IPS-15b (cell line): Measurements from ENCODE around the gene SETD6.
"Not testable (repeated sequence)": the region's sequence is repeated elsewhere in the genome, so short reads cannot be mapped to it uniquely, and the experiment has no call there.

Experiments used
- H3K27me3 ChIP-seq: one replicate; pipeline ENCODE4 v1.6.1; 2013; ENCODE audit warnings: low read length; ENCODE audit not compliant: control insufficient read depth, insufficient read depth
- H3K36me3 ChIP-seq: one replicate; pipeline ENCODE4 v1.6.1; 2013; ENCODE audit warnings: low read length; ENCODE audit not compliant: control insufficient read depth, insufficient read depth
- H3K4me1 ChIP-seq: one replicate; pipeline ENCODE4 v1.6.1; 2013; ENCODE audit warnings: mild to moderate bottlenecking, low read length; ENCODE audit not compliant: control insufficient read depth, insufficient read depth
- H3K4me3 ChIP-seq: one replicate; pipeline ENCODE4 v1.5.1; 2013; ENCODE audit warnings: low read depth, low read length
- H3K9ac ChIP-seq: one replicate; pipeline ENCODE4 v1.6.1; 2013; ENCODE audit warnings: low read depth, mild to moderate bottlenecking, low read length
- H3K9me3 ChIP-seq: one replicate; pipeline ENCODE4 v1.6.1; 2013; ENCODE audit warnings: mild to moderate bottlenecking, low read length; ENCODE audit not compliant: control insufficient read depth, insufficient read depth

SETD6 gene

GRCh38 chr16:58481226-58481869, 34.0 kb upstream of the SETD6 start:
- Histone ChIP-seq H3K4me1 (no peaks in the 10 kb centered on the region), H3K36me3 (no peaks in the 10 kb centered on the region), H3K27me3 (no peaks in the 10 kb centered on the region), H3K9ac (no peak overlapping the region), H3K9me3 (no peaks in the 10 kb centered on the region), H3K4me3 (no peak overlapping the region)

GRCh38 chr16:58481931-58482330, 33.4 kb upstream of the SETD6 start:
- no peak overlapping the region for H3K4me3 ChIP-seq
- no peak overlapping the region for H3K9ac ChIP-seq
- no peaks in the 10 kb centered on the region for H3K9me3 ChIP-seq
- H3K27me3 ChIP-seq: no peaks in the 10 kb centered on the region
- H3K36me3 ChIP-seq: no peaks in the 10 kb centered on the region
- no peaks in the 10 kb centered on the region for H3K4me1 ChIP-seq

GRCh38 chr16:58485184-58485887, 30.0 kb upstream of the SETD6 start:
- H3K4me3 ChIP-seq: no peak overlapping the region
- H3K9ac ChIP-seq: no peak overlapping the region
- no peaks in the 10 kb centered on the region for H3K4me1 ChIP-seq
- H3K27me3 ChIP-seq: no peaks in the 10 kb centered on the region
- H3K36me3 ChIP-seq: no peaks in the 10 kb centered on the region
- H3K9me3 ChIP-seq: no peaks in the 10 kb centered on the region

GRCh38 chr16:58487566-58488351, 27.6 kb upstream of the SETD6 start:
- H3K27me3 ChIP-seq: no peaks in the 10 kb centered on the region
- no peak overlapping the region for H3K4me3 ChIP-seq
- no peak overlapping the region for H3K9ac ChIP-seq
- no peaks in the 10 kb centered on the region for H3K4me1 ChIP-seq
- no peaks in the 10 kb centered on the region for H3K36me3 ChIP-seq
- H3K9me3 ChIP-seq: no peaks in the 10 kb centered on the region

- Histone ChIP-seq H3K27me3 (no peaks in the 10 kb centered on the region), H3K4me3 (no peak overlapping the region), H3K9me3 (no peaks in the 10 kb centered on the region), H3K9ac (no peak overlapping the region), H3K36me3 (no peaks in the 10 kb centered on the region), H3K4me1 (no peaks in the 10 kb centered on the region)
These were observed 26.8 kb upstream of the SETD6 start for GRCh38 chr16:58488531-58488930.

GRCh38 chr16:58490065-58490464, 25.3 kb upstream of the SETD6 start:
- Histone ChIP-seq H3K4me1 (no peaks in the 10 kb centered on the region), H3K9ac (no peak overlapping the region), H3K9me3 (no peaks in the 10 kb centered on the region), H3K27me3 (no peaks in the 10 kb centered on the region), H3K4me3 (no peak overlapping the region), H3K36me3 (no peaks in the 10 kb centered on the region)

- not testable (repeated sequence) for H3K36me3 ChIP-seq, H3K9ac ChIP-seq, H3K9me3 ChIP-seq
These were observed 24.8 kb upstream of the SETD6 start for GRCh38 chr16:58490539-58490938.

GRCh38 chr16:58492066-58492465, 23.3 kb upstream of the SETD6 start:
- Histone ChIP-seq H3K9me3 (no peaks in the 10 kb centered on the region), H3K4me1 (peaks cover 4% of the 10 kb centered on the region), H3K27me3 (no peaks in the 10 kb centered on the region), H3K9ac (no peak overlapping the region), H3K4me3 (no peak overlapping the region), H3K36me3 (no peaks in the 10 kb centered on the region)

More at GRCh38 chr16:58490539-58490938, 24.8 kb upstream of the SETD6 start:
- not testable (repeated sequence) for H3K4me3 ChIP-seq, H3K27me3 ChIP-seq, H3K4me1 ChIP-seq

GRCh38 chr16:58492735-58493134, 22.6 kb upstream of the SETD6 start:
- H3K27me3 ChIP-seq: no peaks in the 10 kb centered on the region
- H3K4me1 ChIP-seq: peaks cover 4% of the 10 kb centered on the region
- no peaks in the 10 kb centered on the region for H3K9me3 ChIP-seq
- H3K4me3 ChIP-seq: no peak overlapping the region
- no peak overlapping the region for H3K9ac ChIP-seq
- H3K36me3 ChIP-seq: no peaks in the 10 kb centered on the region

GRCh38 chr16:58493756-58494431, 21.4 kb upstream of the SETD6 start:
- Histone ChIP-seq H3K9ac (no peak overlapping the region), H3K27me3 (no peaks in the 10 kb centered on the region), H3K9me3 (no peaks in the 10 kb centered on the region), H3K36me3 (no peaks in the 10 kb centered on the region), H3K4me1 (peaks cover 4% of the 10 kb centered on the region), H3K4me3 (no peak overlapping the region)

GRCh38 chr16:58494981-58495520, 20.3 kb upstream of the SETD6 start:
- no peaks in the 10 kb centered on the region for H3K36me3 ChIP-seq
- no peak overlapping the region for H3K9ac ChIP-seq
- peaks cover 8% of the 10 kb centered on the region for H3K4me1 ChIP-seq
- H3K27me3 ChIP-seq: no peaks in the 10 kb centered on the region
- no peak overlapping the region for H3K4me3 ChIP-seq
- no peaks in the 10 kb centered on the region for H3K9me3 ChIP-seq
